ENCODE results near the gene TNRC6B. TPM values are rescaled to one million over a fixed set of nuclear protein-coding genes. Genes with fewer than 3 reads are reported as not detected.

Gene TNRC6B
- total RNA-seq, 1 experiment from 2014 or later: 58.1 TPM

DNA sequence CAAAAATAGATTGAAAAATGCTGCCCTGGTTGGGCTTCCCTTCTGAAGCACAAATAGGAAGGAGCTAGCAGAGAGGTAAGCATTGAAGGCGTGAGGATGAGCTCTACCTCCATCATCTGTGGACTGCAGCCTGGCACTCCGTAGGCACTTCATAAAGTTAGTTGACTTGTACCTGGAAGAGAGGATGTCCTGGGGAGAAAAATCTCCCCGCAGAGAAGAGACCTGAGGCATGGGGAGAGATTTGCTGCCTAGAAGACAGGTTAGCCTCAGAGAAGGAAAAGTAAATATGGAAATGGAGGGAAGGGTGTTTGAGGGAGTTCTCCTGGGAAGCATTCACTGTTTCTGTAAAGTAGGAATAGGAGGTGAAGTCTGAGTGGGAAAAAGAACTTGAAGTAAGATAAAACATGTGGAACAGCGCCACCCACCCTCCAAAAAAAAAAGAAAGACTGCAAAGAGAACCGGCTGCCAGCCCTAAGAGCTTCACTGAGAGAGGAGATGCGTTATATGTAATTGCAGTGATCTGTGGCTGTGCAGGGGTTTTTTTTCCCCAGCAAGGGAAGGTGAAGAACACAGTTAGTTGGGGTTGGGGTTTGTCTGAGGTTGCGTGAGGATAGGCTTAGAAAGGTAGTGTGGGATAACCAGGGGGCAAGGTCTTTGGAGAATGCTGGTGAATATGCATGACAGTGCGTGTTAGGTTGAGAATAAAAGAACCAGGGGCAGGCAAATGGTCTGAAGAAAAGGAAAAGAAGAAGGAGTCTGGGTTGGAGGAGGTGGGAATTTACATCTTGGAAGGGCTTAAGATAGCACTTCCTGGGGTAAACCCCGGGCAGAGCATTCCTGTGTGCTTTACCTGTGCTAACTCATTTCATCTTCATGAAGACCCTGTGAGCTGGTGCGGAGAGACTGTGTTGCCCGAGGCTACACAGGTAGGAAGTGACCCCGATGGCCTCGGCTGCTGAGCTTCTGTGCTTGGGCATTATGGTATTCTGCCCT lies 16.0 kb downstream of the TNRC6B start:
- Histone ChIP-seq H3K9me3 (ENCODE audit: control insufficient read depth, low read depth, low read length) (no peaks in the 10 kb centered on the region), H3K79me2 (ENCODE audit: insufficient read depth, low read length) (peaks cover 52% of the 10 kb centered on the region; the same call in 1 of the 2 replicates), H2AK5ac (ENCODE audit: insufficient read length, low read length) (no peak overlapping the region), H3K4ac (ENCODE audit: low read depth, low read length) (no peak overlapping the region), H2BK120ac (ENCODE audit: low read depth, low read length, poor library complexity, severe bottlenecking) (no peak overlapping the region), H4K8ac (replicated peaks; ENCODE audit: insufficient read length, low read depth, low read length) (no peak overlapping the region), H3K14ac (ENCODE audit: insufficient read depth, low read length) (no peak overlapping the region), H2AFZ (ENCODE audit: low read length) (no peak overlapping the region), H3K9ac (ENCODE audit: extremely low read depth, insufficient read length, low read length) (no peak overlapping the region), H4K20me1 (ENCODE audit: control insufficient read depth, insufficient read depth, insufficient read length) (no peaks in the 10 kb centered on the region), H3K79me1 (ENCODE audit: insufficient read depth, low read depth, low read length, poor library complexity, severe bottlenecking) (peaks cover 9% of the 10 kb centered on the region), H3K27me3 (ENCODE audit: insufficient read depth, low read length) (no peaks in the 10 kb centered on the region), H3K4me1 (ENCODE audit: insufficient read depth, low read length) (peaks cover 23% of the 10 kb centered on the region), H3K18ac (ENCODE audit: insufficient read length, low read depth, low read length) (no peak overlapping the region), H3K56ac (ENCODE audit: insufficient read length, low read depth, low read length) (no peak overlapping the region), H3K23ac (ENCODE audit: insufficient read length, low read depth, low read length) (no peak overlapping the region), H3K4me2 (ENCODE audit: insufficient read depth, insufficient read length, low read length) (peak overlapping the region; percentile 65), H3K23me2 (ENCODE audit: insufficient read length, low read depth, low read length, poor library complexity, severe bottlenecking) (peaks cover 8% of the 10 kb centered on the region), H2BK5ac (ENCODE audit: insufficient read length, low read length) (no peak overlapping the region), H4K91ac (ENCODE audit: insufficient read length, low read depth, low read length) (no peak overlapping the region), H3K27ac (ENCODE audit: insufficient read length, low read depth, low read length) (peak overlapping the region; percentile 53), H2BK15ac (ENCODE audit: low read depth, low read length) (no peak overlapping the region), H2BK12ac (ENCODE audit: insufficient read length, low read depth, low read length) (no peak overlapping the region), H2BK20ac (ENCODE audit: low read depth, low read length, poor library complexity, severe bottlenecking) (no peak overlapping the region), H3T11ph (ENCODE audit: low read length) (no peak overlapping the region), H4K5ac (ENCODE audit: insufficient read length, low read depth, low read length) (no peak overlapping the region)
- H3K4me3 Mint-ChIP-seq: peak overlapping the region; percentile 51 to 72
- no peaks in the 10 kb centered on the region for H3K27me3 Mint-ChIP-seq (ENCODE audit: low read depth)
- H3K36me3 Mint-ChIP-seq (ENCODE audit: insufficient read depth in 1 of 3, low read depth in 3 of 3): peaks cover 0 to 5% (median 0%) of the 10 kb centered on the region in 3 experiments; a peak in 3 of 7 replicates
- WGBS (ENCODE audit: extremely low coverage, insufficient read length, low lambda C conversion rate): no CpG with 5 or more reads among the region's 13 CpGs
- H3K27ac Mint-ChIP-seq: peak overlapping the region; percentile 89 to 98 (median 96)
- H3K9me3 Mint-ChIP-seq: no peaks in the 10 kb centered on the region
- peak; percentile 54 for TF ChIP-seq CTCF (conservative IDR thresholded peaks at IDR 0.05)
- DNase-seq: peak; percentile 79
- H3K4me1 Mint-ChIP-seq: peaks cover 81 to 88% of the 10 kb centered on the region in 2 experiments

Measured in H9 (cell line).